Fibroblast of skin of scalp (primary cell): Measurements from ENCODE around the gene TBX19. TPM values are rescaled to one million over a fixed set of nuclear protein-coding genes. Genes with fewer than 3 reads are reported as not detected.

Experiments used
- DNase-seq: peaks from one replicate; pipeline ENCODE4 v3.0.0-alpha.2; 2013
- polyA plus RNA-seq, 2 experiments: library from polyadenylated mRNA; unstranded; fragments of 120-200 nt; gene quantifications; one replicate each; pipeline ENCODE4 v1.2.1, GENCODE V29; 2013; ENCODE audit not compliant: insufficient read length in 2 of 2

TBX19 gene
- polyA plus RNA-seq (2013, experiment 1 of 2; ENCODE audit: insufficient read length), result 0.89 TPM
- 1.0 TPM for polyA plus RNA-seq (2013, experiment 2 of 2; ENCODE audit: insufficient read length)

GRCh38 chr1:168280296-168280927, at the start of gene TBX19:
Gene TBX19 (plus strand): TSS chr1:168280877. CDS start chr1:168281091, 214 bp downstream.
- DNase-seq, result peak; percentile 14

- DNase-seq, result peak; percentile 48
Observed at GRCh38 chr1:168234846-168235547, 45.7 kb upstream of the TBX19 start.

- no peak for DNase-seq
Observed at GRCh38 chr1:168235548-168235885, 45.2 kb upstream of the TBX19 start.

- DNase-seq, result no peak
Observed at GRCh38 chr1:168235937-168236336, 44.7 kb upstream of the TBX19 start.

- DNase-seq, result no peak
Observed at GRCh38 chr1:168236836-168237611, 43.7 kb upstream of the TBX19 start.

GRCh38 chr1:168243198-168243597, 37.5 kb upstream of the TBX19 start:
- no peak for DNase-seq

GRCh38 chr1:168243636-168244212, 37.0 kb upstream of the TBX19 start:
- DNase-seq, result peak; percentile 24

- no peak for DNase-seq
Observed at GRCh38 chr1:168245042-168245441, 35.6 kb upstream of the TBX19 start.

- DNase-seq, result no peak
Observed at GRCh38 chr1:168246506-168246905, 34.2 kb upstream of the TBX19 start.

GRCh38 chr1:168252204-168252733, 28.4 kb upstream of the TBX19 start:
- DNase-seq, result no peak

GRCh38 chr1:168256164-168256563, 24.5 kb upstream of the TBX19 start:
- DNase-seq, result no peak

GRCh38 chr1:168257397-168257796, 23.3 kb upstream of the TBX19 start:
- DNase-seq, result no peak

GRCh38 chr1:168259567-168259966, 21.1 kb upstream of the TBX19 start:
- no peak for DNase-seq

- DNase-seq, result no peak
Observed at GRCh38 chr1:168260393-168260792, 20.3 kb upstream of the TBX19 start.

- peak; percentile 84 for DNase-seq
Observed at GRCh38 chr1:168261390-168261789, 19.3 kb upstream of the TBX19 start.

GRCh38 chr1:168263130-168263529, 17.5 kb upstream of the TBX19 start:
- no peak for DNase-seq

- no peak for DNase-seq
Observed at GRCh38 chr1:168264296-168264695, 16.4 kb upstream of the TBX19 start.

- no peak for DNase-seq
Observed at GRCh38 chr1:168265596-168265995, 15.1 kb upstream of the TBX19 start.

GRCh38 chr1:168266644-168267186, 14.0 kb upstream of the TBX19 start:
- DNase-seq, result no peak

- DNase-seq, result no peak
Observed at GRCh38 chr1:168271636-168272035, 9.0 kb upstream of the TBX19 start.

GRCh38 chr1:168273575-168273974, 7.1 kb upstream of the TBX19 start:
- peak; percentile 44 for DNase-seq

- DNase-seq, result no peak
Observed at GRCh38 chr1:168279253-168279652, 1.4 kb upstream of the TBX19 start.
